PC-3 (cell line): ENCODE results near the gene AOAH. TPM values are rescaled to one million over a fixed set of nuclear protein-coding genes. Genes with fewer than 3 reads are reported as not detected.

Experiments
- ATAC-seq: fragments of 200-7000 bp; cut with Tn5 transposase; 2 replicates; pipeline ENCODE4 v1.9.1; 2020; ENCODE audit warnings: mild to moderate bottlenecking, moderate library complexity
- BruUV-seq: library from RNA; stranded (reverse); fragments of 400-500 nt; replicated peaks from 2 replicates; lab custom pipeline; 2021; lab: Mats Ljungman, UMichigan
- CTCF ChIA-PET: fragments of 300-600 bp; sonication (Branson Sonifier 250); formaldehyde crosslinking; loops from one replicate; lab custom pipeline; 2022; ENCODE audit warnings: antibody characterized with exemption; lab: Charles Lee
- POLR2A ChIA-PET: fragments of 300-600 bp; sonication (Branson Sonifier 250); formaldehyde crosslinking; loops from one replicate; lab custom pipeline; 2022; ENCODE audit warnings: antibody characterized with exemption; ENCODE audit not compliant: unreplicated experiment; lab: Charles Lee
- DNase-seq: peaks from one replicate; pipeline ENCODE4 v3.0.0-alpha.2; 2015
- H2AFZ ChIP-seq: fragments of 300-600 bp; sonication (generic); 2 replicates; pipeline ENCODE4 v1.6.0; 2016; ENCODE audit warnings: antibody characterized with exemption, low read length
- H3F3A ChIP-seq: fragments of 300-600 bp; sonication (generic); one replicate; pipeline ENCODE4 v1.6.0; 2017; ENCODE audit warnings: antibody characterized with exemption, low read length, control low read depth, mild to moderate bottlenecking; ENCODE audit not compliant: unreplicated experiment
- H3K27ac ChIP-seq: fragments of 300-600 bp; sonication (generic); 2 replicates; pipeline ENCODE4 v1.5.1; 2016; ENCODE audit warnings: mild to moderate bottlenecking, low read length
- H3K27me3 ChIP-seq: fragments of 300-600 bp; sonication (generic); 2 replicates; pipeline ENCODE4 v1.6.1; 2016; ENCODE audit warnings: low read length, mixed read lengths
- H3K36me3 ChIP-seq: fragments of 300-600 bp; sonication (generic); 2 replicates; pipeline ENCODE4 v1.6.1; 2016; ENCODE audit warnings: low read depth, mixed run types, low read length, mixed read lengths
- H3K4me1 ChIP-seq: fragments of 300-600 bp; sonication (generic); 2 replicates; pipeline ENCODE4 v1.5.1; 2016; ENCODE audit warnings: low read length; ENCODE audit not compliant: insufficient read depth
- H3K4me2 ChIP-seq: fragments of 300-600 bp; sonication (generic); 2 replicates; pipeline ENCODE4 v1.6.0; 2016; ENCODE audit warnings: low read length
- H3K4me3 ChIP-seq: fragments of 300-600 bp; sonication (generic); 2 replicates; pipeline ENCODE4 v1.5.1; 2016; ENCODE audit warnings: mild to moderate bottlenecking, low read length, mixed read lengths
- H3K79me2 ChIP-seq: fragments of 300-600 bp; sonication (generic); 2 replicates; pipeline ENCODE4 v1.6.1; 2017; ENCODE audit warnings: low read length, mixed read lengths
- H3K9ac ChIP-seq: fragments of 300-600 bp; sonication (generic); 2 replicates; pipeline ENCODE4 v1.6.0; 2016; ENCODE audit warnings: mild to moderate bottlenecking, low read length
- H3K9me2 ChIP-seq: fragments of 300-600 bp; sonication (generic); replicated peaks from 2 replicates; pipeline ENCODE4 v1.6.1; 2016; ENCODE audit warnings: mixed run types, low read length, mixed read lengths
- H3K9me3 ChIP-seq: fragments of 300-600 bp; sonication (generic); 2 replicates; pipeline ENCODE4 v1.6.1; 2016; ENCODE audit warnings: low read length, mixed read lengths
- H4K20me1 ChIP-seq: fragments of 300-600 bp; sonication (generic); 2 replicates; pipeline ENCODE4 v1.6.1; 2016; ENCODE audit warnings: low read length, mixed read lengths
- EZH2 ChIP-seq: fragments of 300-600 bp; sonication (generic); IDR thresholded peaks from one replicate; pipeline ENCODE4 v1.6.1; 2017; ENCODE audit warnings: antibody characterized with exemption, mild to moderate bottlenecking, low read length; ENCODE audit not compliant: unreplicated experiment
- EZH2phosphoT487 ChIP-seq: fragments of 300-600 bp; sonication (generic); IDR thresholded peaks from 2 replicates; pipeline ENCODE4 v1.6.1; 2018; ENCODE audit warnings: mild to moderate bottlenecking, antibody characterized with exemption, low read length, borderline replicate concordance
- intact Hi-C: fragments of 100-400 bp; cut with micrococcal nuclease; formaldehyde crosslinking; loops from 2 replicates; pipeline ENCODE4 v1.9.0; 2023
- total RNA-seq: library from RNA; depleted of rRNA; stranded (reverse); fragments of >200 nt; gene quantifications from 2 replicates; pipeline ENCODE4 v1.2.3, GENCODE V29; 2014
- TF ChIP-seq, protein P1 (sequence below): fragments of 300-600 bp; sonication (generic); conservative IDR thresholded peaks from 2 replicates; pipeline ENCODE4 v1.5.1; 2017; ENCODE audit warnings: antibody characterized with exemption, low read depth, mild to moderate bottlenecking, low read length

AOAH gene
- total RNA-seq, 1 experiment from 2014 or later, result not detected

DNA sequence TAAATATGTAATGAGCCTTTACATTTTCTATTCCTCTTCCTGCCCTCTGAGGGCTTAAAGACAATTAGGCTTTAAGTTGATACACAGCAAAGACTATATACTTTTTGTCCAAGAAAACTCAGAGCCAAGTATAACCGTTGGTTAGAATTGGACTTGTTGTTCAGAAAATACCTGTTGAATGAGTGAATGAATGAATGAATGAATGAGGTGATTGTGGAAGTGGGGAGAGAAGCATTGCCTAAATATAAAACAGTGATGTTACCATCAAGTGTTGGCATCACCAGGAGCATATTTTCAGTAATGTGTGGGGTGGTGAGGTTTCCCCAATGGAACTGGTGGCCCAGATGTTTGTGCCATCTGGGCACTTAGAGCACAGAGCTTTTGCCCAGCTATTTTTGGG lies 106.9 kb downstream of the AOAH start:
- DNase-seq, result no peak
- ATAC-seq, result no peak
- Histone ChIP-seq H3K4me2 (no peak overlapping the region), H3K9me3 (no peaks in the 10 kb centered on the region), H3K27me3 (peaks cover 34% of the 10 kb centered on the region; the same call in 1 of the 2 replicates), H3K4me3 (no peak overlapping the region), H2AFZ (no peak overlapping the region), H3F3A (no peaks in the 10 kb centered on the region), H3K4me1 (no peaks in the 10 kb centered on the region), H3K36me3 (no peaks in the 10 kb centered on the region), H3K79me2 (no peaks in the 10 kb centered on the region), H3K9me2 (no peaks in the 10 kb centered on the region), H3K27ac (no peak overlapping the region), H3K9ac (no peak overlapping the region), H4K20me1 (no peaks in the 10 kb centered on the region)
- TF ChIP-seq EZH2 (no peak), EZH2phosphoT487 (no peak)
- TF ChIP-seq, protein P1, sequence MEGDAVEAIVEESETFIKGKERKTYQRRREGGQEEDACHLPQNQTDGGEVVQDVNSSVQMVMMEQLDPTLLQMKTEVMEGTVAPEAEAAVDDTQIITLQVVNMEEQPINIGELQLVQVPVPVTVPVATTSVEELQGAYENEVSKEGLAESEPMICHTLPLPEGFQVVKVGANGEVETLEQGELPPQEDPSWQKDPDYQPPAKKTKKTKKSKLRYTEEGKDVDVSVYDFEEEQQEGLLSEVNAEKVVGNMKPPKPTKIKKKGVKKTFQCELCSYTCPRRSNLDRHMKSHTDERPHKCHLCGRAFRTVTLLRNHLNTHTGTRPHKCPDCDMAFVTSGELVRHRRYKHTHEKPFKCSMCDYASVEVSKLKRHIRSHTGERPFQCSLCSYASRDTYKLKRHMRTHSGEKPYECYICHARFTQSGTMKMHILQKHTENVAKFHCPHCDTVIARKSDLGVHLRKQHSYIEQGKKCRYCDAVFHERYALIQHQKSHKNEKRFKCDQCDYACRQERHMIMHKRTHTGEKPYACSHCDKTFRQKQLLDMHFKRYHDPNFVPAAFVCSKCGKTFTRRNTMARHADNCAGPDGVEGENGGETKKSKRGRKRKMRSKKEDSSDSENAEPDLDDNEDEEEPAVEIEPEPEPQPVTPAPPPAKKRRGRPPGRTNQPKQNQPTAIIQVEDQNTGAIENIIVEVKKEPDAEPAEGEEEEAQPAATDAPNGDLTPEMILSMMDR, result no peak
- intact Hi-C loops, result no loop called here
- no TSS peak for BruUV-seq
- POLR2A ChIA-PET, result no interaction called here
- CTCF ChIA-PET, result no interaction called here

- CTCF ChIA-PET, result no interaction called here
- H3K9ac ChIP-seq, result no peak overlapping the region
- H3K79me2 ChIP-seq, result no peaks in the 10 kb centered on the region
- H3K9me2 ChIP-seq, result no peaks in the 10 kb centered on the region
- H3K9me3 ChIP-seq, result no peaks in the 10 kb centered on the region
- intact Hi-C loops, result no loop called here
- no peak overlapping the region for H3K27ac ChIP-seq
- H3K36me3 ChIP-seq, result no peaks in the 10 kb centered on the region
- no peak overlapping the region for H3K4me3 ChIP-seq
- H4K20me1 ChIP-seq, result no peaks in the 10 kb centered on the region
- no peak overlapping the region for H3K4me2 ChIP-seq
- no TSS peak for BruUV-seq
- POLR2A ChIA-PET, result no interaction called here
- H3K4me1 ChIP-seq, result no peaks in the 10 kb centered on the region
- H3K27me3 ChIP-seq, result peaks cover 41% of the 10 kb centered on the region
- TF ChIP-seq EZH2phosphoT487 (no peak), EZH2 (no peak)
- TF ChIP-seq, protein P1, result no peak
- H2AFZ ChIP-seq, result no peak overlapping the region
- no peak for DNase-seq
- no peaks in the 10 kb centered on the region for H3F3A ChIP-seq
- ATAC-seq, result no peak
Measured at GRCh38 chr7:36615852-36616540, 108.3 kb downstream of the AOAH start.

DNA sequence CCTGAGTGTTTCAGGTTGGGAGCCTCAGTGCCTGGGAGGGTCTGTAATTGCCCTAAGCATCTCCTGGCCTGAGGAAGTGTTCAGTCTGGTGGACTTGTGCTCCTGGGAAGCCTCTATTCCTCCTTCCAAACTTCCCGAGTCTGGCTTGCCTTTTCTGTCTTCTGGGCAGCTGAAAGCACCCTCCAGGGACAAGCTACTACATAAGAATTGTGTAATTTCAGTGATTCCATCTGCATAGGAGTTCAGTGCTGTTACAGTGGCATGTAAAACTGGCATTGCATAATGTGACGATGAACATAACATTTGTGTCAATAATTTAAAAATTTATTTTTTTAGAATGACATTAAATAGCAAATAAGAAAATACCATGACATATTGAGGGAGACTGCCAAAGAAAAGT lies 109.3 kb downstream of the AOAH start:
- Histone ChIP-seq H3K79me2 (no peaks in the 10 kb centered on the region), H3K4me1 (no peaks in the 10 kb centered on the region), H3K4me2 (no peak overlapping the region), H4K20me1 (no peaks in the 10 kb centered on the region), H3K4me3 (no peak overlapping the region), H3K9me3 (no peaks in the 10 kb centered on the region), H2AFZ (no peak overlapping the region), H3K9ac (no peak overlapping the region), H3F3A (no peaks in the 10 kb centered on the region), H3K9me2 (no peaks in the 10 kb centered on the region), H3K27ac (no peak overlapping the region), H3K36me3 (no peaks in the 10 kb centered on the region), H3K27me3 (peaks cover 46% of the 10 kb centered on the region)
- no TSS peak for BruUV-seq
- intact Hi-C loops, result no loop called here
- no peak for TF ChIP-seq EZH2phosphoT487
- POLR2A ChIA-PET, result no interaction called here
- ATAC-seq, result no peak
- CTCF ChIA-PET, result no interaction called here
- no peak for DNase-seq
